K562 (cell line): Measurements from ENCODE around the gene KIF7. TPM values are rescaled to one million over a fixed set of nuclear protein-coding genes. Genes with fewer than 3 reads are reported as not detected.

ENCODE experiments used
- ATAC-seq: fragments of 200-7000 bp; cut with Tn5 transposase; 3 replicates; pipeline ENCODE4 v1.9.1; 2020; ENCODE audit warnings: moderate library complexity
- BruUV-seq: library from RNA; stranded (reverse); fragments of 400-500 nt; replicated peaks from 2 replicates; lab custom pipeline; 2021; lab: Mats Ljungman, UMichigan
- CTCF ChIA-PET: fragments of 300-600 bp; formaldehyde crosslinking; extraction: SDS; loops from one replicate; lab custom pipeline; 2021; ENCODE audit warnings: low intra/inter-chr PET ratio; lab: Yijun Ruan, JAX
- POLR2A ChIA-PET: fragments of 300-600, 350-650 bp; sonication (Branson Sonifier 250); formaldehyde crosslinking; extraction: SDS; loops from one replicate; lab custom pipeline; 2021; ENCODE audit warnings: antibody characterized with exemption, inconsistent platforms; lab: Yijun Ruan, JAX
- DNase-seq, 4 experiments: peaks; one replicate each; pipeline versions ENCODE4 v3.0.0 to v3.0.0-alpha.2; 2011 to 2018; ENCODE audit warnings: low spot score in 3 of 4, mixed read lengths in 3 of 4; ENCODE audit errors: extremely low read depth in 1 of 4
- FAIRE-seq: peaks from 2 replicates; lab custom pipeline; 2011; peaks lifted over from hg19 to GRCh38; lab: Jason Lieb, UNC
- H2AFZ ChIP-seq: 2 replicates; pipeline ENCODE4 v1.6.0; 2011; ENCODE audit warnings: low read depth, low read length, control low read depth, inconsistent platforms
- H3K27ac ChIP-seq: fragments of 200-600 bp; 3 replicates; pipeline ENCODE4 v1.8.0; 2011; ENCODE audit warnings: low read depth, mild to moderate bottlenecking, control low read depth, inconsistent platforms, low read length, moderate library complexity, mixed read lengths; ENCODE audit errors: extremely low read depth
- H3K27me3 ChIP-seq, 2 experiments: fragments of 300-600 bp in 1 of 2; 2 replicates in 1 of 2; 3 replicates in 1 of 2; pipeline versions ENCODE4 v1.6.0 to v1.8.0; 2011; ENCODE audit warnings: inconsistent platforms in 2 of 2, low read length in 2 of 2, mild to moderate bottlenecking in 1 of 2, mixed read lengths in 1 of 2, moderate library complexity in 1 of 2; ENCODE audit not compliant: control insufficient read depth in 2 of 2, insufficient read depth in 2 of 2
- H3K36me3 ChIP-seq: fragments of 300-600 bp; 3 replicates; pipeline ENCODE4 v1.8.0; 2011; ENCODE audit warnings: mild to moderate bottlenecking, low read length, inconsistent platforms; ENCODE audit not compliant: control insufficient read depth, insufficient read depth
- H3K4me1 ChIP-seq, 2 experiments: fragments of 200-600 bp in 1 of 2; replicated peaks in 1 of 2; 2 replicates in 1 of 2; 3 replicates in 1 of 2; pipeline versions ENCODE4 v1.5.1 to v1.8.0; 2011; ENCODE audit warnings: inconsistent platforms in 2 of 2, low read length in 2 of 2, mild to moderate bottlenecking in 1 of 2, mixed read lengths in 1 of 2, moderate library complexity in 1 of 2; ENCODE audit not compliant: control insufficient read depth in 2 of 2, insufficient read depth in 2 of 2
- H3K4me2 ChIP-seq: 2 replicates; pipeline ENCODE4 v1.6.1; 2011; ENCODE audit warnings: low read length, control low read depth, inconsistent platforms, mixed read lengths; ENCODE audit not compliant: insufficient read depth
- H3K4me3 ChIP-seq: fragments of 200-600 bp; sonication (generic), shearing (Covaris generic); 2 replicates; pipeline ENCODE4 v1.5.1; 2016; ENCODE audit warnings: control low read depth, inconsistent platforms
- H3K79me2 ChIP-seq: fragments of 200-600 bp; 3 replicates; pipeline ENCODE4 v1.8.0; 2011; ENCODE audit warnings: low read length, inconsistent platforms; ENCODE audit not compliant: control insufficient read depth, insufficient read depth
- H3K9ac ChIP-seq, 2 experiments: 2 replicates each; pipeline versions ENCODE4 v1.6.0 to v1.6.1; 2011; ENCODE audit warnings: low read depth in 2 of 2, low read length in 2 of 2, control low read depth in 1 of 2, inconsistent platforms in 1 of 2, mild to moderate bottlenecking in 1 of 2, mixed read lengths in 1 of 2; ENCODE audit not compliant: insufficient read depth in 1 of 2
- H3K9me1 ChIP-seq: one replicate; pipeline ENCODE4 v1.6.0; 2011; ENCODE audit warnings: inconsistent platforms, mild to moderate bottlenecking, low read length, moderate library complexity; ENCODE audit not compliant: control insufficient read depth, insufficient read depth
- H3K9me3 ChIP-seq: replicated peaks from 2 replicates; pipeline ENCODE4 v1.5.1; 2011; ENCODE audit warnings: low read depth, low read length, inconsistent platforms; ENCODE audit not compliant: control insufficient read depth, insufficient read depth
- H4K20me1 ChIP-seq: replicated peaks from 2 replicates; pipeline ENCODE4 v1.6.1; 2011; ENCODE audit warnings: low read length, inconsistent platforms, mixed read lengths; ENCODE audit not compliant: control insufficient read depth, insufficient read depth
- HNRNPLL ChIP-seq: fragments of 200-400 bp; formaldehyde crosslinking; IDR thresholded peaks from 2 replicates; pipeline ENCODE4 v1.6.1; 2017; ENCODE audit warnings: low read length, low read depth, mild to moderate bottlenecking; ENCODE audit not compliant: poor library complexity, severe bottlenecking
- MAX ChIP-seq: sonication (generic); formaldehyde crosslinking; IDR thresholded peaks from 2 replicates; pipeline ENCODE4 v1.9.0; 2022; ENCODE audit warnings: mild to moderate bottlenecking, missing genetic modification reagents
- RERE ChIP-seq: sonication (generic); formaldehyde crosslinking; IDR thresholded peaks from 2 replicates; pipeline ENCODE4 v1.8.0; 2023; ENCODE audit warnings: missing genetic modification reagents, mild to moderate bottlenecking, borderline replicate concordance
- SMAD2 ChIP-seq: fragments of 150-350 bp; IDR thresholded peaks from 2 replicates; pipeline ENCODE4 v1.6.1; 2014; ENCODE audit warnings: low read depth, mild to moderate bottlenecking, low read length
- SMC3 ChIP-seq: conservative IDR thresholded peaks from 2 replicates; pipeline ENCODE4 v1.6.1; 2011; ENCODE audit warnings: low read depth, low read length, improper control_type of control experiment; ENCODE audit not compliant: insufficient read depth
- TSC22D4 ChIP-seq: fragments of 450-650 bp; IDR thresholded peaks from 2 replicates; pipeline ENCODE4 v1.6.1; 2016; ENCODE audit warnings: missing genetic modification characterization, missing biosample characterization, control low read depth
- UBTF ChIP-seq, 2 experiments: IDR thresholded peaks; 2 replicates each; pipeline ENCODE4 v1.6.1; 2012; ENCODE audit warnings: improper control_type of control experiment in 2 of 2, low read depth in 2 of 2, low read length in 2 of 2, borderline replicate concordance in 1 of 2
- ZFP30 ChIP-seq: fragments of 250-450 bp; sonication (Bioruptor Pico); IDR thresholded peaks from 2 replicates; pipeline ENCODE4 v1.8.0; 2022; ENCODE audit warnings: moderate library complexity, mild to moderate bottlenecking, inconsistent platforms, borderline replicate concordance
- ZNF3 ChIP-seq: fragments of 250-450 bp; sonication (Bioruptor Pico); IDR thresholded peaks from 2 replicates; pipeline ENCODE4 v1.5.0; 2021; ENCODE audit warnings: mild to moderate bottlenecking, moderate library complexity
- WGBS: fragments of 100-300 bp; shearing (Covaris generic); methylation state at CpG from one replicate; pipeline ENCODE4 v1.1.6; 2016; ENCODE audit warnings: low coverage, mixed read lengths; ENCODE audit not compliant: insufficient coverage; ENCODE audit errors: missing lambda C conversion rate; 5-methylcytosine and 5-hydroxymethylcytosine counted together
- in situ Hi-C: fragments of 300-500 bp; cut with MboI; formaldehyde crosslinking; loops from 4 replicates; pipeline ENCODE4 v1.15.0; 2018; ENCODE audit warnings: inconsistent platforms, mixed read lengths
- intact Hi-C: fragments of 100-400 bp; cut with micrococcal nuclease; formaldehyde crosslinking; loops from 2 replicates; pipeline ENCODE4 v1.14.2; 2022
- polyA plus RNA-seq, 8 experiments: library from polyadenylated mRNA; depleted of rRNA in 4 of 8; stranded (reverse) in 5 of 8; unstranded in 3 of 8; fragments of >200 nt; fragmentation: Nextera tagmentation in 2 of 8; fragmentation: Illumina TruSeq in 1 of 8; extraction: Ambion mirVana in 2 of 8; extraction: Trizol in 1 of 8; gene quantifications; 2 replicates each; pipeline versions ENCODE4 v1.2.1 to v1.2.3, GENCODE V29; 2011 to 2014; ENCODE audit warnings: inconsistent platforms in 1 of 8, missing spikeins in 1 of 8
- total RNA-seq, 7 experiments: library from RNA; depleted of rRNA in 6 of 7; stranded (reverse); fragments of >200 nt in 6 of 7; fragmentation: Illumina TruSeq in 2 of 7; extraction: Trizol in 2 of 7; gene quantifications; 2 replicates each; pipeline versions ENCODE4 v1.2.1 to v1.2.3, GENCODE V29; 2011 to 2021; ENCODE audit warnings: low replicate concordance in 1 of 7

Gene KIF7
- total and polyA plus RNA-seq, 9 of the 15 experiments (the other 6 are each of a cell fraction or from before 2014, with no cell fraction given) = 0.04 to 2.0 (median 0.58) TPM

- TF ChIP-seq UBTF (IDR thresholded peaks at IDR 0.05; ENCODE audit: borderline replicate concordance in 1 of 2, low read depth in 2 of 2, low read length in 2 of 2) = 0 out of 4 replicates have a peak, but pooled peaks of 1 of the 2 experiments have one; percentile 39
- no peak for TF ChIP-seq ZFP30
- TF ChIP-seq SMC3 = no peak
- peak; percentile 68 for TF ChIP-seq HNRNPLL
- TF ChIP-seq, all 486 proteins: peak for 4
These were observed 10.3 kb upstream of the KIF7 start (continued) for GRCh38 chr15:89665449-89666181.

- Histone ChIP-seq H3K36me3 (no peaks in the 10 kb centered on the region), H3K4me2 (no peak overlapping the region), H3K27me3 (peaks cover 18 to 66% of the 10 kb centered on the region in 2 experiments), H2AFZ (no peak overlapping the region), H3K79me2 (no peaks in the 10 kb centered on the region), H4K20me1 (no peaks in the 10 kb centered on the region), H3K9ac (no peak overlapping the region), H3K9me1 (no peaks in the 10 kb centered on the region), H3K9me3 (no peaks in the 10 kb centered on the region), H3K4me1 (peaks cover 0 to 15% of the 10 kb centered on the region in 2 experiments; a peak in 2 of 5 replicates), H3K4me3 (no peak overlapping the region), H3K27ac (no peak overlapping the region)
- WGBS = 7% methylated on average over 13 of the region's 13 CpGs
- CTCF ChIA-PET = no interaction called here
- intact Hi-C loops (no loop called here), in situ Hi-C loops (no loop called here)
- POLR2A ChIA-PET = interaction anchor here (0.5 kb wide), 1 partner anchor 19 kb away, joined by 3 read pairs; no protein-coding TSS in a partner anchor
- no peak for ATAC-seq
- BruUV-seq = no TSS peak
- no peak for DNase-seq
- FAIRE-seq = no peak
- TF ChIP-seq SMAD2 (no peak), TSC22D4 (tag) (no peak), MAX (CRISPR knock-in tag) (no peak), RERE (CRISPR knock-in tag) (no peak), ZNF3 (CRISPR knock-in tag) (no peak)
These were observed 9.4 kb upstream of the KIF7 start for GRCh38 chr15:89664441-89665350.
